LNCaP clone FGC (cell line): ENCODE data around the gene PPP1CC.

Source experiments
- DNase-seq: peaks from one replicate; pipeline ENCODE4 v3.0.0-alpha.2; 2011; ENCODE audit warnings: low read depth
- H3K4me3 ChIP-seq: 2 replicates; pipeline ENCODE4 v1.5.1; 2011; ENCODE audit warnings: mild to moderate bottlenecking, low read depth, low read length, control low read depth
- CTCF ChIP-seq: IDR thresholded peaks from 2 replicates; pipeline ENCODE4 v1.5.1; 2012; ENCODE audit warnings: mild to moderate bottlenecking; ENCODE audit not compliant: control insufficient read depth, insufficient read depth; ENCODE audit errors: extremely low read depth

PPP1CC gene

GRCh38 chr12:110705309-110705708 is 37.4 kb downstream of the PPP1CC start:
- no peak for TF ChIP-seq CTCF
- no peak overlapping the region for H3K4me3 ChIP-seq
- DNase-seq: no peak

GRCh38 chr12:110704750-110705149 is 37.9 kb downstream of the PPP1CC start:
- DNase-seq: peak; percentile 40
- H3K4me3 ChIP-seq: no peak overlapping the region
- TF ChIP-seq CTCF: peak; percentile 74

- H3K4me3 ChIP-seq: no peak overlapping the region
- DNase-seq: no peak
- TF ChIP-seq CTCF: no peak
Observed at GRCh38 chr12:110704231-110704630, 38.5 kb downstream of the PPP1CC start.

- DNase-seq: no peak
- no peak overlapping the region for H3K4me3 ChIP-seq
- TF ChIP-seq CTCF: no peak
Observed at GRCh38 chr12:110702081-110702480, 40.6 kb downstream of the PPP1CC start.

- H3K4me3 ChIP-seq: no peak overlapping the region
- TF ChIP-seq CTCF: no peak
- DNase-seq: no peak
Observed at GRCh38 chr12:110699591-110700445, 42.9 kb downstream of the PPP1CC start.

- DNase-seq: peak; percentile 72
- TF ChIP-seq CTCF: peak; percentile 66
- H3K4me3 ChIP-seq: no peak overlapping the region
Observed at GRCh38 chr12:110698171-110698902, 44.4 kb downstream of the PPP1CC start.
